HepG2 (cell line): ENCODE data around the gene AP2A2. TPM values are rescaled to one million over a fixed set of nuclear protein-coding genes. Genes with fewer than 3 reads are reported as not detected.

Experiments
- ELF1 ChIP-seq: sonication (generic); formaldehyde crosslinking; IDR thresholded peaks from 2 replicates; pipeline ENCODE4 v1.4.0; 2020; ENCODE audit warnings: missing genetic modification reagents
- HNF4A ChIP-seq: sonication (generic); formaldehyde crosslinking; IDR thresholded peaks from 2 replicates; pipeline ENCODE4 v1.4.0; 2020; ENCODE audit warnings: missing genetic modification reagents
- MIER3 ChIP-seq: IDR thresholded peaks from 2 replicates; pipeline ENCODE4 v1.6.1; 2016; ENCODE audit warnings: missing compliant biosample characterization, borderline replicate concordance
- MZF1 ChIP-seq: sonication (generic); formaldehyde crosslinking; IDR thresholded peaks from 2 replicates; pipeline ENCODE4 v1.8.1; 2023; ENCODE audit warnings: mild to moderate bottlenecking, missing genetic modification reagents, borderline replicate concordance
- STAG1 ChIP-seq: sonication (generic); formaldehyde crosslinking; IDR thresholded peaks from 2 replicates; pipeline ENCODE4 v1.4.0; 2020; ENCODE audit warnings: missing genetic modification reagents
- SUZ12 ChIP-seq: fragments of 150-350 bp; IDR thresholded peaks from 2 replicates; pipeline ENCODE4 v1.6.1; 2014; ENCODE audit warnings: low read depth, low read length
- ZFP36L1 ChIP-seq: sonication (generic); formaldehyde crosslinking; IDR thresholded peaks from 2 replicates; pipeline ENCODE4 v1.8.0; 2022; ENCODE audit warnings: mild to moderate bottlenecking, missing genetic modification reagents, moderate library complexity
- ZNF441 ChIP-seq: sonication (generic); formaldehyde crosslinking; IDR thresholded peaks from 2 replicates; pipeline ENCODE4 v1.7.0; 2021; ENCODE audit warnings: missing genetic modification reagents, borderline replicate concordance
- ZNF550 ChIP-seq: sonication (generic); formaldehyde crosslinking; IDR thresholded peaks from 2 replicates; pipeline ENCODE4 v1.4.0; 2020; ENCODE audit warnings: mild to moderate bottlenecking, missing genetic modification reagents, borderline replicate concordance
- ZNF614 ChIP-seq: IDR thresholded peaks from 2 replicates; pipeline ENCODE4 v1.6.1; 2018; ENCODE audit warnings: missing biosample characterization, missing genetic modification reagents, inconsistent platforms, borderline replicate concordance
- ZNF678 ChIP-seq: sonication (generic); formaldehyde crosslinking; IDR thresholded peaks from 2 replicates; pipeline ENCODE4 v1.4.0; 2020; ENCODE audit warnings: mild to moderate bottlenecking, missing genetic modification reagents
- polyA plus RNA-seq, 8 experiments: library from polyadenylated mRNA; depleted of rRNA in 3 of 8; stranded (reverse) in 7 of 8; unstranded in 1 of 8; fragments of >200 nt; fragmentation: Illumina TruSeq in 4 of 8; extraction: Trizol in 4 of 8; gene quantifications; 2 replicates each; pipeline versions ENCODE4 v1.2.1 to v1.2.3, GENCODE V29; 2011 to 2016; ENCODE audit warnings: low read depth in 4 of 8, missing spikeins in 1 of 8, mixed read lengths in 1 of 8; ENCODE audit not compliant: insufficient read depth in 1 of 8
- total RNA-seq, 5 experiments: library from RNA; depleted of rRNA; stranded (reverse); fragments of >200 nt; fragmentation: Illumina TruSeq; extraction: Trizol; gene quantifications; 2 replicates each; pipeline ENCODE4 v1.2.3, GENCODE V29; 2016; ENCODE audit warnings: low read depth in 1 of 5
- TF ChIP-seq, protein P1 (sequence below): sonication (generic); formaldehyde crosslinking; IDR thresholded peaks from 2 replicates; pipeline ENCODE4 v1.8.1; 2023; ENCODE audit warnings: mild to moderate bottlenecking, missing genetic modification reagents
- TF ChIP-seq, protein P2 (sequence below): sonication (generic); formaldehyde crosslinking; IDR thresholded peaks from 2 replicates; pipeline ENCODE4 v1.9.0; 2021; ENCODE audit warnings: missing genetic modification reagents, mild to moderate bottlenecking, borderline replicate concordance
- TF ChIP-seq, protein P3 (sequence below): sonication (generic); formaldehyde crosslinking; IDR thresholded peaks from 2 replicates; pipeline ENCODE4 v1.4.0; 2020; ENCODE audit warnings: missing genetic modification reagents
- TF ChIP-seq, protein P4 (sequence below): sonication (generic); formaldehyde crosslinking; IDR thresholded peaks from 2 replicates; pipeline ENCODE4 v1.5.1; 2020; ENCODE audit warnings: missing genetic modification reagents, mild to moderate bottlenecking, borderline replicate concordance
- TF ChIP-seq, protein P5 (sequence below): IDR thresholded peaks from 2 replicates; pipeline ENCODE4 v1.4.0; 2020; ENCODE audit warnings: mild to moderate bottlenecking, missing genetic modification reagents
- TF ChIP-seq, protein P6 (sequence below): sonication (generic); formaldehyde crosslinking; IDR thresholded peaks from 2 replicates; pipeline ENCODE4 v1.4.0; 2020; ENCODE audit warnings: missing genetic modification reagents

AP2A2 gene
- total and polyA plus RNA-seq, 2 of the 13 experiments (the other 11 are each of a cell fraction or from before 2014, with no cell fraction given) = 25.7 to 75.7 TPM

DNA sequence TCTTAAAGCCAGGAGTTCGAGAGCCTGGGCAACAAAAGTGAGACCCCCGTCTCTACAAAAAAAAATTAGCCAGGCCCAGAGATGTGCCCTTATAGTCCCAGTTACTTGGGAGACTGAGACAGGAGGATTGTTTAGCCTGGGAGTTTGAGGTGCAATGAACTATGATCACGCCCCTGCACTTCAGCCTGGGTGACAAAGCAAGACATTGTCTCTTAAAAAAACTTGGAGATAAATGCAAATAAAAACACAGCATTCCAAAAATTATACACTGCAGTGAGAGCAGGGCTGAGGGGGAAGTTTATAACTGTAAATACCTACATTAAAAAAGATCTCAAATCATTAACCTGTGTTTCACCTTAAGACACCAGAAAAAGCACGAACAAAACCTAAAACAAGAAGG is 22.1 kb downstream of the AP2A2 start (continued):
- TF ChIP-seq, protein P1, sequence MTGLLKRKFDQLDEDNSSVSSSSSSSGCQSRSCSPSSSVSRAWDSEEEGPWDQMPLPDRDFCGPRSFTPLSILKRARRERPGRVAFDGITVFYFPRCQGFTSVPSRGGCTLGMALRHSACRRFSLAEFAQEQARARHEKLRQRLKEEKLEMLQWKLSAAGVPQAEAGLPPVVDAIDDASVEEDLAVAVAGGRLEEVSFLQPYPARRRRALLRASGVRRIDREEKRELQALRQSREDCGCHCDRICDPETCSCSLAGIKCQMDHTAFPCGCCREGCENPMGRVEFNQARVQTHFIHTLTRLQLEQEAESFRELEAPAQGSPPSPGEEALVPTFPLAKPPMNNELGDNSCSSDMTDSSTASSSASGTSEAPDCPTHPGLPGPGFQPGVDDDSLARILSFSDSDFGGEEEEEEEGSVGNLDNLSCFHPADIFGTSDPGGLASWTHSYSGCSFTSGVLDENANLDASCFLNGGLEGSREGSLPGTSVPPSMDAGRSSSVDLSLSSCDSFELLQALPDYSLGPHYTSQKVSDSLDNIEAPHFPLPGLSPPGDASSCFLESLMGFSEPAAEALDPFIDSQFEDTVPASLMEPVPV (CRISPR knock-in tag) = no peak
- TF ChIP-seq STAG1 (CRISPR knock-in tag) (no peak), HNF4A (0 out of 2 replicates have a peak, but pooled peaks have one; percentile 21), ZNF614 (CRISPR knock-in tag) (no peak), ELF1 (CRISPR knock-in tag) (no peak), ZNF441 (no peak), SUZ12 (no peak), MZF1 (CRISPR knock-in tag) (no peak), MIER3 (CRISPR knock-in tag) (no peak), ZNF550 (CRISPR knock-in tag) (no peak), ZNF678 (no peak), ZFP36L1 (no peak)
- TF ChIP-seq, protein P2, sequence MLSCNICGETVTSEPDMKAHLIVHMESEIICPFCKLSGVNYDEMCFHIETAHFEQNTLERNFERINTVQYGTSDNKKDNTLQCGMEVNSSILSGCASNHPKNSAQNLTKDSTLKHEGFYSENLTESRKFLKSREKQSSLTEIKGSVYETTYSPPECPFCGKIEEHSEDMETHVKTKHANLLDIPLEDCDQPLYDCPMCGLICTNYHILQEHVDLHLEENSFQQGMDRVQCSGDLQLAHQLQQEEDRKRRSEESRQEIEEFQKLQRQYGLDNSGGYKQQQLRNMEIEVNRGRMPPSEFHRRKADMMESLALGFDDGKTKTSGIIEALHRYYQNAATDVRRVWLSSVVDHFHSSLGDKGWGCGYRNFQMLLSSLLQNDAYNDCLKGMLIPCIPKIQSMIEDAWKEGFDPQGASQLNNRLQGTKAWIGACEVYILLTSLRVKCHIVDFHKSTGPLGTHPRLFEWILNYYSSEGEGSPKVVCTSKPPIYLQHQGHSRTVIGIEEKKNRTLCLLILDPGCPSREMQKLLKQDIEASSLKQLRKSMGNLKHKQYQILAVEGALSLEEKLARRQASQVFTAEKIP (CRISPR knock-in tag) = no peak
- TF ChIP-seq, protein P3, sequence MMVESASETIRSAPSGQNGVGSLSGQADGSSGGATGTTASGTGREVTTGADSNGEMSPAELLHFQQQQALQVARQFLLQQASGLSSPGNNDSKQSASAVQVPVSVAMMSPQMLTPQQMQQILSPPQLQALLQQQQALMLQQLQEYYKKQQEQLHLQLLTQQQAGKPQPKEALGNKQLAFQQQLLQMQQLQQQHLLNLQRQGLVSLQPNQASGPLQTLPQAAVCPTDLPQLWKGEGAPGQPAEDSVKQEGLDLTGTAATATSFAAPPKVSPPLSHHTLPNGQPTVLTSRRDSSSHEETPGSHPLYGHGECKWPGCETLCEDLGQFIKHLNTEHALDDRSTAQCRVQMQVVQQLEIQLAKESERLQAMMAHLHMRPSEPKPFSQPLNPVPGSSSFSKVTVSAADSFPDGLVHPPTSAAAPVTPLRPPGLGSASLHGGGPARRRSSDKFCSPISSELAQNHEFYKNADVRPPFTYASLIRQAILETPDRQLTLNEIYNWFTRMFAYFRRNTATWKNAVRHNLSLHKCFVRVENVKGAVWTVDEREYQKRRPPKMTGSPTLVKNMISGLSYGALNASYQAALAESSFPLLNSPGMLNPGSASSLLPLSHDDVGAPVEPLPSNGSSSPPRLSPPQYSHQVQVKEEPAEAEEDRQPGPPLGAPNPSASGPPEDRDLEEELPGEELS (CRISPR knock-in tag) = peak; percentile 39; the same call in 1 of the 2 replicates
- TF ChIP-seq, protein P4, sequence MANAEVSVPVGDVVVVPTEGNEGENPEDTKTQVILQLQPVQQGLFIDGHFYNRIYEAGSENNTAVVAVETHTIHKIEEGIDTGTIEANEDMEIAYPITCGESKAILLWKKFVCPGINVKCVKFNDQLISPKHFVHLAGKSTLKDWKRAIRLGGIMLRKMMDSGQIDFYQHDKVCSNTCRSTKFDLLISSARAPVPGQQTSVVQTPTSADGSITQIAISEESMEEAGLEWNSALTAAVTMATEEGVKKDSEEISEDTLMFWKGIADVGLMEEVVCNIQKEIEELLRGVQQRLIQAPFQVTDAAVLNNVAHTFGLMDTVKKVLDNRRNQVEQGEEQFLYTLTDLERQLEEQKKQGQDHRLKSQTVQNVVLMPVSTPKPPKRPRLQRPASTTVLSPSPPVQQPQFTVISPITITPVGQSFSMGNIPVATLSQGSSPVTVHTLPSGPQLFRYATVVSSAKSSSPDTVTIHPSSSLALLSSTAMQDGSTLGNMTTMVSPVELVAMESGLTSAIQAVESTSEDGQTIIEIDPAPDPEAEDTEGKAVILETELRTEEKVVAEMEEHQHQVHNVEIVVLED (CRISPR knock-in tag) = no peak
- TF ChIP-seq, protein P5, sequence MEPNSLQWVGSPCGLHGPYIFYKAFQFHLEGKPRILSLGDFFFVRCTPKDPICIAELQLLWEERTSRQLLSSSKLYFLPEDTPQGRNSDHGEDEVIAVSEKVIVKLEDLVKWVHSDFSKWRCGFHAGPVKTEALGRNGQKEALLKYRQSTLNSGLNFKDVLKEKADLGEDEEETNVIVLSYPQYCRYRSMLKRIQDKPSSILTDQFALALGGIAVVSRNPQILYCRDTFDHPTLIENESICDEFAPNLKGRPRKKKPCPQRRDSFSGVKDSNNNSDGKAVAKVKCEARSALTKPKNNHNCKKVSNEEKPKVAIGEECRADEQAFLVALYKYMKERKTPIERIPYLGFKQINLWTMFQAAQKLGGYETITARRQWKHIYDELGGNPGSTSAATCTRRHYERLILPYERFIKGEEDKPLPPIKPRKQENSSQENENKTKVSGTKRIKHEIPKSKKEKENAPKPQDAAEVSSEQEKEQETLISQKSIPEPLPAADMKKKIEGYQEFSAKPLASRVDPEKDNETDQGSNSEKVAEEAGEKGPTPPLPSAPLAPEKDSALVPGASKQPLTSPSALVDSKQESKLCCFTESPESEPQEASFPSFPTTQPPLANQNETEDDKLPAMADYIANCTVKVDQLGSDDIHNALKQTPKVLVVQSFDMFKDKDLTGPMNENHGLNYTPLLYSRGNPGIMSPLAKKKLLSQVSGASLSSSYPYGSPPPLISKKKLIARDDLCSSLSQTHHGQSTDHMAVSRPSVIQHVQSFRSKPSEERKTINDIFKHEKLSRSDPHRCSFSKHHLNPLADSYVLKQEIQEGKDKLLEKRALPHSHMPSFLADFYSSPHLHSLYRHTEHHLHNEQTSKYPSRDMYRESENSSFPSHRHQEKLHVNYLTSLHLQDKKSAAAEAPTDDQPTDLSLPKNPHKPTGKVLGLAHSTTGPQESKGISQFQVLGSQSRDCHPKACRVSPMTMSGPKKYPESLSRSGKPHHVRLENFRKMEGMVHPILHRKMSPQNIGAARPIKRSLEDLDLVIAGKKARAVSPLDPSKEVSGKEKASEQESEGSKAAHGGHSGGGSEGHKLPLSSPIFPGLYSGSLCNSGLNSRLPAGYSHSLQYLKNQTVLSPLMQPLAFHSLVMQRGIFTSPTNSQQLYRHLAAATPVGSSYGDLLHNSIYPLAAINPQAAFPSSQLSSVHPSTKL = peak; percentile 12; the same call in 1 of the 2 replicates
- TF ChIP-seq, protein P6, sequence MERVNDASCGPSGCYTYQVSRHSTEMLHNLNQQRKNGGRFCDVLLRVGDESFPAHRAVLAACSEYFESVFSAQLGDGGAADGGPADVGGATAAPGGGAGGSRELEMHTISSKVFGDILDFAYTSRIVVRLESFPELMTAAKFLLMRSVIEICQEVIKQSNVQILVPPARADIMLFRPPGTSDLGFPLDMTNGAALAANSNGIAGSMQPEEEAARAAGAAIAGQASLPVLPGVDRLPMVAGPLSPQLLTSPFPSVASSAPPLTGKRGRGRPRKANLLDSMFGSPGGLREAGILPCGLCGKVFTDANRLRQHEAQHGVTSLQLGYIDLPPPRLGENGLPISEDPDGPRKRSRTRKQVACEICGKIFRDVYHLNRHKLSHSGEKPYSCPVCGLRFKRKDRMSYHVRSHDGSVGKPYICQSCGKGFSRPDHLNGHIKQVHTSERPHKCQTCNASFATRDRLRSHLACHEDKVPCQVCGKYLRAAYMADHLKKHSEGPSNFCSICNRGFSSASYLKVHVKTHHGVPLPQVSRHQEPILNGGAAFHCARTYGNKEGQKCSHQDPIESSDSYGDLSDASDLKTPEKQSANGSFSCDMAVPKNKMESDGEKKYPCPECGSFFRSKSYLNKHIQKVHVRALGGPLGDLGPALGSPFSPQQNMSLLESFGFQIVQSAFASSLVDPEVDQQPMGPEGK = no peak
